SU-DHL-6 (cell line): ENCODE results near the gene DLD.

ENCODE experiments used
- EZH2phosphoT487 ChIP-seq: fragments of 200-600 bp; sonication (generic), shearing (Covaris generic); conservative IDR thresholded peaks from 2 replicates; pipeline ENCODE4 v1.6.1; 2018; ENCODE audit warnings: mild to moderate bottlenecking, antibody characterized with exemption, low read length, moderate library complexity, mixed read lengths
- TF ChIP-seq, protein P1 (sequence below): fragments of 200-600 bp; sonication (generic); IDR thresholded peaks from one replicate; pipeline ENCODE4 v1.5.1; 2017; ENCODE audit warnings: antibody characterized with exemption, mild to moderate bottlenecking, low read length, moderate library complexity; ENCODE audit not compliant: insufficient read depth, poor library complexity, severe bottlenecking

DNA sequence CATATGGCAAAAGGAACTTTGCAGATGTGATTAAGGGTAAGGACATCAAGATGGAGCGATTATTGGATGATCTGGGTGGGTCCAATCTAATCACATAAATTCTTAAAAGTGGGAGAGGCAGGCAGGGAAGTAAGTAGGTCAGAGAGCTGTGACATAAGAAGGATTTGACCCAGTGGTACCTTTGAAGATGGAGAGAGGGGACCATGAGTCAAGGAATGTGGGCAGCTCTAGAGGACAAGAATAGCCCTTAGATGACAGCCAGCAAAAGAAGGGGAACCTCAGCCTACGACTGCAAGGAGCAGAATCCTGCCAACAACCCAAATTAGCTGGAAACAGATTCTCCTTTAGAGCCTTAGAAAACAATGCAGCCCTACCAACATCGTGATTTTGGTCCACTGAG lies 77.5 kb downstream of the DLD start:
- TF ChIP-seq, protein P1, sequence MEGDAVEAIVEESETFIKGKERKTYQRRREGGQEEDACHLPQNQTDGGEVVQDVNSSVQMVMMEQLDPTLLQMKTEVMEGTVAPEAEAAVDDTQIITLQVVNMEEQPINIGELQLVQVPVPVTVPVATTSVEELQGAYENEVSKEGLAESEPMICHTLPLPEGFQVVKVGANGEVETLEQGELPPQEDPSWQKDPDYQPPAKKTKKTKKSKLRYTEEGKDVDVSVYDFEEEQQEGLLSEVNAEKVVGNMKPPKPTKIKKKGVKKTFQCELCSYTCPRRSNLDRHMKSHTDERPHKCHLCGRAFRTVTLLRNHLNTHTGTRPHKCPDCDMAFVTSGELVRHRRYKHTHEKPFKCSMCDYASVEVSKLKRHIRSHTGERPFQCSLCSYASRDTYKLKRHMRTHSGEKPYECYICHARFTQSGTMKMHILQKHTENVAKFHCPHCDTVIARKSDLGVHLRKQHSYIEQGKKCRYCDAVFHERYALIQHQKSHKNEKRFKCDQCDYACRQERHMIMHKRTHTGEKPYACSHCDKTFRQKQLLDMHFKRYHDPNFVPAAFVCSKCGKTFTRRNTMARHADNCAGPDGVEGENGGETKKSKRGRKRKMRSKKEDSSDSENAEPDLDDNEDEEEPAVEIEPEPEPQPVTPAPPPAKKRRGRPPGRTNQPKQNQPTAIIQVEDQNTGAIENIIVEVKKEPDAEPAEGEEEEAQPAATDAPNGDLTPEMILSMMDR = no peak
- no peak for TF ChIP-seq EZH2phosphoT487
